D721Med (cell line): Measurements from ENCODE around the gene LTO1.

ENCODE experiments used
- DNase-seq: peaks from one replicate; pipeline ENCODE4 v3.0.0; 2011; ENCODE audit warnings: low spot score; ENCODE audit not compliant: insufficient read length
- FAIRE-seq: peaks from 2 replicates; lab custom pipeline; 2011; peaks lifted over from hg19 to GRCh38; lab: Jason Lieb, UNC
- CTCF ChIP-seq: IDR thresholded peaks from 2 replicates; pipeline ENCODE4 v1.5.1; 2012; ENCODE audit warnings: mild to moderate bottlenecking, control low read depth; ENCODE audit not compliant: insufficient read depth; ENCODE audit errors: missing control alignments

LTO1 gene

GRCh38 chr11:69635195-69635594 lies 40.0 kb downstream of the LTO1 start:
- no peak for TF ChIP-seq CTCF
- FAIRE-seq: no peak
- no peak for DNase-seq

- FAIRE-seq (no peak), DNase-seq (no peak)
- TF ChIP-seq CTCF: no peak
These were observed 40.6 kb downstream of the LTO1 start for GRCh38 chr11:69634590-69634989.

GRCh38 chr11:69634069-69634468 lies 41.1 kb downstream of the LTO1 start:
- DNase-seq (no peak), FAIRE-seq (no peak)
- no peak for TF ChIP-seq CTCF

- DNase-seq: no peak
- no peak for TF ChIP-seq CTCF
- no peak for FAIRE-seq
These were observed 42.3 kb downstream of the LTO1 start for GRCh38 chr11:69632900-69633299.

- DNase-seq: no peak
- FAIRE-seq: no peak
- TF ChIP-seq CTCF: no peak
These were observed 44.7 kb downstream of the LTO1 start for GRCh38 chr11:69630424-69630823.

GRCh38 chr11:69630017-69630416 lies 45.1 kb downstream of the LTO1 start:
- no peak for DNase-seq
- FAIRE-seq: no peak
- no peak for TF ChIP-seq CTCF

- DNase-seq (no peak), FAIRE-seq (no peak)
- no peak for TF ChIP-seq CTCF
These were observed 47.6 kb downstream of the LTO1 start for GRCh38 chr11:69627551-69627950.
